MM.1S (cell line): ENCODE measurements around the gene PKP4.

Source experiments
- DNase-seq: peaks from one replicate; pipeline ENCODE4 v3.0.0-alpha.2; 2015
- H2AFZ ChIP-seq: fragments of 300-600 bp; sonication (generic); 2 replicates; pipeline ENCODE4 v1.6.0; 2016; ENCODE audit warnings: antibody characterized with exemption, low read length
- H3F3A ChIP-seq: fragments of 300-600 bp; sonication (generic); 2 replicates; pipeline ENCODE4 v1.6.1; 2016; ENCODE audit warnings: mild to moderate bottlenecking, antibody characterized with exemption, low read length, moderate library complexity, mixed read lengths; ENCODE audit not compliant: insufficient read depth
- H3K27ac ChIP-seq: fragments of 300-600 bp; sonication (generic); 2 replicates; pipeline ENCODE4 v1.5.1; 2016; ENCODE audit warnings: mild to moderate bottlenecking, low read length
- H3K27me3 ChIP-seq: fragments of 300-600 bp; sonication (generic); replicated peaks from 2 replicates; pipeline ENCODE4 v1.6.0; 2016; ENCODE audit warnings: low read length; ENCODE audit not compliant: insufficient read depth
- H3K36me3 ChIP-seq: fragments of 300-600 bp; sonication (generic); replicated peaks from 2 replicates; pipeline ENCODE4 v1.6.1; 2016; ENCODE audit warnings: mild to moderate bottlenecking, low read length, mixed read lengths; ENCODE audit not compliant: insufficient read depth
- H3K4me1 ChIP-seq: fragments of 300-600 bp; sonication (generic); 2 replicates; pipeline ENCODE4 v1.6.1; 2016; ENCODE audit warnings: low read length, mixed read lengths
- H3K4me2 ChIP-seq: fragments of 300-600 bp; sonication (generic); 2 replicates; pipeline ENCODE4 v1.6.0; 2016; ENCODE audit warnings: low read depth, low read length
- H3K4me3 ChIP-seq: fragments of 300-600 bp; sonication (generic); 2 replicates; pipeline ENCODE4 v1.5.1; 2016; ENCODE audit warnings: low read length, mixed read lengths
- H3K79me2 ChIP-seq: fragments of 300-600 bp; sonication (generic); 2 replicates; pipeline ENCODE4 v1.6.1; 2016; ENCODE audit warnings: mixed run types, low read length, mixed read lengths
- H3K9ac ChIP-seq: fragments of 300-600 bp; sonication (generic); 2 replicates; pipeline ENCODE4 v1.6.1; 2016; ENCODE audit warnings: low read length, mixed read lengths
- H3K9me2 ChIP-seq: fragments of 300-600 bp; sonication (generic); replicated peaks from 2 replicates; pipeline ENCODE4 v1.6.1; 2016; ENCODE audit warnings: mild to moderate bottlenecking, low read length, mixed read lengths; ENCODE audit not compliant: insufficient read depth
- H3K9me3 ChIP-seq: fragments of 300-600 bp; sonication (generic); replicated peaks from 2 replicates; pipeline ENCODE4 v1.6.1; 2016; ENCODE audit warnings: mild to moderate bottlenecking, low read length, mixed read lengths; ENCODE audit not compliant: insufficient read depth
- H4K20me1 ChIP-seq: fragments of 300-600 bp; sonication (generic); 2 replicates; pipeline ENCODE4 v1.6.1; 2016; ENCODE audit warnings: mild to moderate bottlenecking, low read length, moderate library complexity, mixed read lengths; ENCODE audit not compliant: insufficient read depth
- EZH2 ChIP-seq: fragments of 300-600 bp; sonication (generic); optimal IDR thresholded peaks from 2 replicates; pipeline ENCODE3; 2017; ENCODE audit warnings: low read depth, mild to moderate bottlenecking, antibody characterized with exemption, low read length, mixed read lengths
- EZH2phosphoT487 ChIP-seq: fragments of 300-600 bp; sonication (generic); IDR thresholded peaks from 2 replicates; pipeline ENCODE4 v1.6.1; 2018; ENCODE audit warnings: antibody characterized with exemption, low read length
- TF ChIP-seq, protein P1 (sequence below): fragments of 300-600 bp; sonication (generic); IDR thresholded peaks from 2 replicates; pipeline ENCODE4 v1.5.1; 2016; ENCODE audit warnings: antibody characterized with exemption, low read length, mixed read lengths

The PKP4 gene, protein sequence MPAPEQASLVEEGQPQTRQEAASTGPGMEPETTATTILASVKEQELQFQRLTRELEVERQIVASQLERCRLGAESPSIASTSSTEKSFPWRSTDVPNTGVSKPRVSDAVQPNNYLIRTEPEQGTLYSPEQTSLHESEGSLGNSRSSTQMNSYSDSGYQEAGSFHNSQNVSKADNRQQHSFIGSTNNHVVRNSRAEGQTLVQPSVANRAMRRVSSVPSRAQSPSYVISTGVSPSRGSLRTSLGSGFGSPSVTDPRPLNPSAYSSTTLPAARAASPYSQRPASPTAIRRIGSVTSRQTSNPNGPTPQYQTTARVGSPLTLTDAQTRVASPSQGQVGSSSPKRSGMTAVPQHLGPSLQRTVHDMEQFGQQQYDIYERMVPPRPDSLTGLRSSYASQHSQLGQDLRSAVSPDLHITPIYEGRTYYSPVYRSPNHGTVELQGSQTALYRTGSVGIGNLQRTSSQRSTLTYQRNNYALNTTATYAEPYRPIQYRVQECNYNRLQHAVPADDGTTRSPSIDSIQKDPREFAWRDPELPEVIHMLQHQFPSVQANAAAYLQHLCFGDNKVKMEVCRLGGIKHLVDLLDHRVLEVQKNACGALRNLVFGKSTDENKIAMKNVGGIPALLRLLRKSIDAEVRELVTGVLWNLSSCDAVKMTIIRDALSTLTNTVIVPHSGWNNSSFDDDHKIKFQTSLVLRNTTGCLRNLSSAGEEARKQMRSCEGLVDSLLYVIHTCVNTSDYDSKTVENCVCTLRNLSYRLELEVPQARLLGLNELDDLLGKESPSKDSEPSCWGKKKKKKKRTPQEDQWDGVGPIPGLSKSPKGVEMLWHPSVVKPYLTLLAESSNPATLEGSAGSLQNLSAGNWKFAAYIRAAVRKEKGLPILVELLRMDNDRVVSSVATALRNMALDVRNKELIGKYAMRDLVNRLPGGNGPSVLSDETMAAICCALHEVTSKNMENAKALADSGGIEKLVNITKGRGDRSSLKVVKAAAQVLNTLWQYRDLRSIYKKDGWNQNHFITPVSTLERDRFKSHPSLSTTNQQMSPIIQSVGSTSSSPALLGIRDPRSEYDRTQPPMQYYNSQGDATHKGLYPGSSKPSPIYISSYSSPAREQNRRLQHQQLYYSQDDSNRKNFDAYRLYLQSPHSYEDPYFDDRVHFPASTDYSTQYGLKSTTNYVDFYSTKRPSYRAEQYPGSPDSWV

DNA sequence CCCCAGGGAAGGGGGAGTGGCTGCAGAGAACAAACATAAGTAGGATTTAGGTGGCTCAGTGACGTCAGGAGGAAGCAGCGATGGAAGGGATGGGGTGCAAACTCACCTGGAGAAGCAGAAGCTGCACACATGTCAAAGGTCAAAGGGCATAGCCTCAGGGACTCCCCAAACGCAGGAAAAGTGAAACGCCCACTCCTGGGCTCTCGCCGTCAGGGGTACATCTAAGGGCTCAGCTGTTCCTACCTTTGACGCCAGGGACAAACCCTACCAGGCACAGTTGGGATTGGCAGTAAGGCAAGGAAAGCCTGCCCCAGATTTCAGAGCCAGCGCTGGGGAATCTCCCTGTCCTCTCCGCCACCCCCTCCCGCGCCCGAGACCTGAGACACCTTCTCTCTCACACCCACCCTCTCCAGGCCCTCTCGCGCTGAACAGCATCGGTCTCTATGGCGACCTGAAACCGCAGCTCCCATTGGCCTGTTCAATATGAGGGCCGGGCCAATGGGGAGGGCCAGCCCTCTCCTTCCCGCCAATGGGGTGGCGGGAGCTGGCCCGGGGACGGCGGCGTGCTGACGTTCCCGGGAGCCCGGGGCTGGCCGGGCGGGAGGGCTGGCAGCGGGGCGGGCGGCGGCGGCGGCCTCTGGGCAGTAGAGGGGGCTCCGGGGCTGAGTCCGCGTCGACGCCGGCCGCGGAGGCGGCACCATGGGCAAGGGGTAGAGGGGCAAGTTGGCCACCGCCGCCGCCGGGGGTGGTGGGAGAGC lies at the start of gene PKP4, which contains the start of gene CCDC148:
Gene PKP4 (plus strand): TSS at position 644 of the 758 bp plus-strand sequence. CDS start 76,233 bp downstream, outside the sequence.
Gene CCDC148 (minus strand): TSS at position 445 of the 758 bp plus-strand sequence. CDS start 314 bp downstream, at position 131.
- peak; percentile 94 for DNase-seq
- Histone ChIP-seq H3F3A (peaks cover 15% of the 10 kb centered on the region), H3K9ac (peak within 1 kb of the TSS; percentile 77), H3K27me3 (no peaks in the 10 kb centered on the region), H2AFZ (peak within 1 kb of the TSS; percentile 87), H3K4me3 (peak within 1 kb of the TSS; percentile 84), H3K79me2 (peaks cover 41% of the 10 kb centered on the region), H4K20me1 (no peaks in the 10 kb centered on the region), H3K4me1 (peaks cover 18% of the 10 kb centered on the region), H3K4me2 (peak within 1 kb of the TSS; percentile 89), H3K36me3 (no peaks in the 10 kb centered on the region), H3K27ac (peak within 1 kb of the TSS; percentile 79), H3K9me2 (no peaks in the 10 kb centered on the region), H3K9me3 (no peaks in the 10 kb centered on the region)
- TF ChIP-seq, protein P1, sequence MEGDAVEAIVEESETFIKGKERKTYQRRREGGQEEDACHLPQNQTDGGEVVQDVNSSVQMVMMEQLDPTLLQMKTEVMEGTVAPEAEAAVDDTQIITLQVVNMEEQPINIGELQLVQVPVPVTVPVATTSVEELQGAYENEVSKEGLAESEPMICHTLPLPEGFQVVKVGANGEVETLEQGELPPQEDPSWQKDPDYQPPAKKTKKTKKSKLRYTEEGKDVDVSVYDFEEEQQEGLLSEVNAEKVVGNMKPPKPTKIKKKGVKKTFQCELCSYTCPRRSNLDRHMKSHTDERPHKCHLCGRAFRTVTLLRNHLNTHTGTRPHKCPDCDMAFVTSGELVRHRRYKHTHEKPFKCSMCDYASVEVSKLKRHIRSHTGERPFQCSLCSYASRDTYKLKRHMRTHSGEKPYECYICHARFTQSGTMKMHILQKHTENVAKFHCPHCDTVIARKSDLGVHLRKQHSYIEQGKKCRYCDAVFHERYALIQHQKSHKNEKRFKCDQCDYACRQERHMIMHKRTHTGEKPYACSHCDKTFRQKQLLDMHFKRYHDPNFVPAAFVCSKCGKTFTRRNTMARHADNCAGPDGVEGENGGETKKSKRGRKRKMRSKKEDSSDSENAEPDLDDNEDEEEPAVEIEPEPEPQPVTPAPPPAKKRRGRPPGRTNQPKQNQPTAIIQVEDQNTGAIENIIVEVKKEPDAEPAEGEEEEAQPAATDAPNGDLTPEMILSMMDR: no peak
- no peak for TF ChIP-seq EZH2phosphoT487
- no peak for TF ChIP-seq EZH2

DNA sequence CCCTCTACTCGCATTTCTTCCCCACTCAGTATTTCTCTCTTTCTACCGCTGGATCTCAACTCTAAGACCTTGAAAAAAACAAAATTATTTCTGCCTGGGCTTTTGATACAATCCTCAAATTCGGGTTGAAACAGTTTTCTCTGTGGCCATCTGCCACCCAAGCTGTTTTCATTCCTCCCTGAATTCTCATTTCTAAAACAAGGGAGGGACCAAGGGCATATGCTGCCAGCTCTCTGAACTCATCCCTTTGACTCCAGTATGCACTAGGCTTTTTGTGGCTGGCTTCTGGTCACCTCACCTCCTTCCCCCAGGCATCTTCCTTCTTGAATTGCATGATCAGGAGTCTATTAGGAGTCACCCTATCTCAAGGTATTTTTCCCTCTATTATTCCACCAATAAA lies 49.7 kb upstream of the PKP4 start:
- no peaks in the 10 kb centered on the region for H3K36me3 ChIP-seq
- DNase-seq: no peak
- no peaks in the 10 kb centered on the region for H3K9me3 ChIP-seq
- no peak overlapping the region for H3K27ac ChIP-seq
- H3K4me2 ChIP-seq: no peak overlapping the region
- H2AFZ ChIP-seq: no peak overlapping the region
- no peaks in the 10 kb centered on the region for H3K4me1 ChIP-seq
- no peak overlapping the region for H3K4me3 ChIP-seq
- no peaks in the 10 kb centered on the region for H3K79me2 ChIP-seq
- H3K9me2 ChIP-seq: no peaks in the 10 kb centered on the region
- H3F3A ChIP-seq: no peaks in the 10 kb centered on the region
- no peak for TF ChIP-seq EZH2phosphoT487
- TF ChIP-seq, protein P1: no peak
- no peaks in the 10 kb centered on the region for H4K20me1 ChIP-seq
- no peaks in the 10 kb centered on the region for H3K27me3 ChIP-seq
- H3K9ac ChIP-seq: no peak overlapping the region

DNA sequence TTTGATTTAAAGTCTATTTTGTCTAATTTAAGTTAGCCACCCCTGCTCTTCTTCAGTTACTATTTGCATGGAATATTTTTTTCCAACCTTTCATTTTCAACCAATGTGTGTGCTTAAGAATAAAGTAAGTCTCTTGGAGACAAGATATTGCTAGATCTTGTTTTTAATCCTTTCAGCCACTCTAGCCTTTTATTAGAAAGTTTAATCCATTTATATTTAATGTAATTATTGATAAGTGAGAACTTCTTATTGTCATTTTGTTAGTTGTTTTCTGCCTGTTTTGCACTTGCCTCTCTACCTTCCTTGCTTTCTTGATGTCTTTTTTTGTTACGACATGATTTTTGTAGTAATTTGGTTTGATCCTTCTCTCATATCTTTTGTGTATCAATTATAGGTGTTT lies 46.6 kb upstream of the PKP4 start:
- no peak overlapping the region for H3K4me3 ChIP-seq

More for the DNA sequence above, 46.6 kb upstream of the PKP4 start:
- H3K9me3 ChIP-seq: no peaks in the 10 kb centered on the region
- H3F3A ChIP-seq: no peaks in the 10 kb centered on the region
- H2AFZ ChIP-seq: no peak overlapping the region
- H3K79me2 ChIP-seq: no peaks in the 10 kb centered on the region
- no peak overlapping the region for H3K27ac ChIP-seq
- H3K4me1 ChIP-seq: no peaks in the 10 kb centered on the region
- H3K9me2 ChIP-seq: no peaks in the 10 kb centered on the region
- no peaks in the 10 kb centered on the region for H3K36me3 ChIP-seq
- H3K27me3 ChIP-seq: no peaks in the 10 kb centered on the region
- TF ChIP-seq, protein P1: no peak
- TF ChIP-seq EZH2phosphoT487 (no peak), EZH2 (no peak)
- H4K20me1 ChIP-seq: no peaks in the 10 kb centered on the region
- H3K4me2 ChIP-seq: no peak overlapping the region
- DNase-seq: no peak
- H3K9ac ChIP-seq: no peak overlapping the region
